Body of pancreas (tissue), 4 donors: ENCODE results near the gene TRAPPC2.

Source experiments
- POLR2A ChIP-seq, 3 donors: fragments of 450-650 bp; IDR thresholded peaks; one replicate each; pipeline ENCODE4 v1.6.1; 2016; ENCODE audit warnings: antibody characterized with exemption in 3 of 3, mild to moderate bottlenecking in 2 of 3
- TF ChIP-seq, protein P1 (sequence below), 7 experiments: fragments of 450-650 bp in 4 of 7; fragments of 200-600 bp in 3 of 7; sonication (generic) in 3 of 7; IDR thresholded peaks; one replicate each; pipeline ENCODE4 v1.5.1; 2016 to 2019; ENCODE audit warnings: antibody characterized with exemption in 7 of 7

GRCh38 chrX:13676885-13677284 lies 57.5 kb downstream of the TRAPPC2 start:
- no peak for TF ChIP-seq POLR2A (IDR thresholded peaks at IDR 0.05)
- TF ChIP-seq, protein P1, sequence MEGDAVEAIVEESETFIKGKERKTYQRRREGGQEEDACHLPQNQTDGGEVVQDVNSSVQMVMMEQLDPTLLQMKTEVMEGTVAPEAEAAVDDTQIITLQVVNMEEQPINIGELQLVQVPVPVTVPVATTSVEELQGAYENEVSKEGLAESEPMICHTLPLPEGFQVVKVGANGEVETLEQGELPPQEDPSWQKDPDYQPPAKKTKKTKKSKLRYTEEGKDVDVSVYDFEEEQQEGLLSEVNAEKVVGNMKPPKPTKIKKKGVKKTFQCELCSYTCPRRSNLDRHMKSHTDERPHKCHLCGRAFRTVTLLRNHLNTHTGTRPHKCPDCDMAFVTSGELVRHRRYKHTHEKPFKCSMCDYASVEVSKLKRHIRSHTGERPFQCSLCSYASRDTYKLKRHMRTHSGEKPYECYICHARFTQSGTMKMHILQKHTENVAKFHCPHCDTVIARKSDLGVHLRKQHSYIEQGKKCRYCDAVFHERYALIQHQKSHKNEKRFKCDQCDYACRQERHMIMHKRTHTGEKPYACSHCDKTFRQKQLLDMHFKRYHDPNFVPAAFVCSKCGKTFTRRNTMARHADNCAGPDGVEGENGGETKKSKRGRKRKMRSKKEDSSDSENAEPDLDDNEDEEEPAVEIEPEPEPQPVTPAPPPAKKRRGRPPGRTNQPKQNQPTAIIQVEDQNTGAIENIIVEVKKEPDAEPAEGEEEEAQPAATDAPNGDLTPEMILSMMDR (IDR thresholded peaks at IDR 0.05) = no peak
